GM12878 (cell line): ENCODE data around the gene LPCAT4. TPM values are rescaled to one million over a fixed set of nuclear protein-coding genes. Genes with fewer than 3 reads are reported as not detected.

Experiments used
- ATAC-seq: fragments of 200-7000 bp; cut with Tn5 transposase; 3 replicates; pipeline ENCODE4 v1.9.1; 2020; ENCODE audit warnings: mild to moderate bottlenecking, moderate library complexity
- BruUV-seq: library from RNA; stranded (reverse); fragments of 400-500 nt; replicated peaks from 2 replicates; lab custom pipeline; 2021; lab: Mats Ljungman, UMichigan
- CTCF ChIA-PET: fragments of 300-600 bp; sonication (Branson Sonifier 250); formaldehyde crosslinking; extraction: SDS; loops from one replicate; lab custom pipeline; 2021; ENCODE audit warnings: inconsistent platforms; lab: Yijun Ruan, JAX
- POLR2A ChIA-PET: fragments of 350-600 bp; formaldehyde crosslinking; extraction: SDS; loops from one replicate; lab custom pipeline; 2021; ENCODE audit warnings: inconsistent platforms; lab: Charles Lee
- RAD21 ChIA-PET: fragments of 300-600 bp; sonication (Branson Sonifier 250); formaldehyde crosslinking; loops from one replicate; lab custom pipeline; 2023; ENCODE audit warnings: antibody characterized with exemption; ENCODE audit not compliant: unreplicated experiment; lab: Charles Lee
- SMC1A ChIA-PET: fragments of 300-600 bp; sonication (Branson Sonifier 250); formaldehyde crosslinking; loops from one replicate; lab custom pipeline; 2023; ENCODE audit not compliant: unreplicated experiment, uncharacterized antibody; lab: Charles Lee
- DNase-seq: peaks from one replicate; pipeline ENCODE4 v3.0.0-alpha.2; 2011; ENCODE audit warnings: low read depth, low spot score
- FAIRE-seq: peaks from 3 replicates; lab custom pipeline; 2011; peaks lifted over from hg19 to GRCh38; lab: Jason Lieb, UNC
- H2AFZ ChIP-seq: 2 replicates; pipeline ENCODE4 v1.6.0; 2011; ENCODE audit warnings: low read depth, low read length, control low read depth; ENCODE audit not compliant: control insufficient read depth
- H3K27ac ChIP-seq: 2 replicates; pipeline ENCODE4 v1.5.1; 2011; ENCODE audit warnings: control low read depth; ENCODE audit not compliant: control insufficient read depth, insufficient read depth
- H3K27me3 ChIP-seq, 2 experiments: replicated peaks in 1 of 2; 2 replicates each; pipeline versions ENCODE4 v1.6.0 to v1.6.1; 2011; ENCODE audit warnings: low read length in 1 of 2; ENCODE audit not compliant: control insufficient read depth in 2 of 2, insufficient read depth in 2 of 2
- H3K36me3 ChIP-seq, 2 experiments: 2 replicates each; pipeline ENCODE4 v1.5.1; 2011; ENCODE audit warnings: low read length in 1 of 2; ENCODE audit not compliant: control insufficient read depth in 2 of 2, insufficient read depth in 2 of 2
- H3K4me1 ChIP-seq: 2 replicates; pipeline ENCODE4 v1.6.1; 2011; ENCODE audit warnings: mild to moderate bottlenecking, low read length, moderate library complexity, mixed read lengths; ENCODE audit not compliant: control insufficient read depth, insufficient read depth
- H3K4me2 ChIP-seq: 2 replicates; pipeline ENCODE4 v1.6.0; 2011; ENCODE audit warnings: control low read depth; ENCODE audit not compliant: control insufficient read depth, insufficient read depth
- H3K4me3 ChIP-seq: fragments of 200-600 bp; sonication (generic); 2 replicates; pipeline ENCODE4 v1.5.1; 2016
- H3K79me2 ChIP-seq: 2 replicates; pipeline ENCODE4 v1.6.0; 2011; ENCODE audit warnings: low read length; ENCODE audit not compliant: control insufficient read depth, insufficient read depth
- H3K9ac ChIP-seq: 2 replicates; pipeline ENCODE4 v1.8.0; 2011; ENCODE audit warnings: low read length, control low read depth, mixed read lengths; ENCODE audit not compliant: control insufficient read depth, insufficient read depth
- H3K9me3 ChIP-seq: replicated peaks from 3 replicates; pipeline ENCODE4 v1.5.1; 2011; ENCODE audit warnings: mild to moderate bottlenecking, low read length; ENCODE audit not compliant: control insufficient read depth, insufficient read depth
- H4K20me1 ChIP-seq: 2 replicates; pipeline ENCODE4 v1.6.0; 2011; ENCODE audit not compliant: control insufficient read depth, insufficient read depth
- CREM ChIP-seq: IDR thresholded peaks from 2 replicates; pipeline ENCODE4 v1.6.1; 2014; ENCODE audit warnings: antibody characterized with exemption, low read depth
- FOS ChIP-seq: IDR thresholded peaks from 3 replicates; pipeline ENCODE4 v1.6.1; 2011; ENCODE audit warnings: borderline replicate concordance; ENCODE audit not compliant: insufficient read length; ENCODE audit errors: extremely low read depth
- MLLT1 ChIP-seq: fragments of 450-650 bp; IDR thresholded peaks from 2 replicates; pipeline ENCODE4 v1.6.1; 2016; ENCODE audit warnings: mild to moderate bottlenecking
- RAD51 ChIP-seq: fragments of 450-650 bp; IDR thresholded peaks from 2 replicates; pipeline ENCODE4 v1.6.1; 2016; ENCODE audit warnings: moderate library complexity, mild to moderate bottlenecking, inconsistent platforms
- RCOR1 ChIP-seq: conservative IDR thresholded peaks from 2 replicates; pipeline ENCODE4 v1.6.1; 2012; ENCODE audit warnings: low read depth, low read length, improper control_type of control experiment
- WGBS: methylation state at CpG from one replicate; pipeline ENCODE4 v1.1.6; 2016; ENCODE audit warnings: low lambda C conversion rate; ENCODE audit not compliant: insufficient replicate concordance, insufficient coverage; ENCODE audit errors: missing lambda C conversion rate; 5-methylcytosine and 5-hydroxymethylcytosine counted together
- in situ Hi-C: fragments of 300-500 bp; cut with MboI; formaldehyde crosslinking; loops from 9 replicates; pipeline ENCODE4 v1.14.3; 2018; ENCODE audit warnings: mixed read lengths
- intact Hi-C: fragments of 100-400 bp; cut with micrococcal nuclease; formaldehyde crosslinking; loops from one replicate; pipeline ENCODE4 v1.14.2; 2022; ENCODE audit not compliant: unreplicated experiment
- polyA plus RNA-seq, 11 experiments: library from polyadenylated mRNA; depleted of rRNA in 4 of 11; unstranded in 6 of 11; stranded (reverse) in 5 of 11; fragments of >200 nt; fragmentation: Nextera tagmentation in 4 of 11; fragmentation: Illumina TruSeq in 1 of 11; extraction: Ambion mirVana in 4 of 11; extraction: Trizol in 1 of 11; gene quantifications; 1 replicate in 1 of 11; 2 replicates in 10 of 11; pipeline versions ENCODE4 v1.2.1 to v1.2.3, GENCODE V29; 2011 to 2016; ENCODE audit warnings: inconsistent platforms in 2 of 11, missing spikeins in 2 of 11, low read depth in 1 of 11
- total RNA-seq, 4 experiments: library from RNA; depleted of rRNA in 3 of 4; stranded (reverse); fragments of >200 nt in 3 of 4; fragmentation: Illumina TruSeq in 1 of 4; extraction: Trizol in 1 of 4; gene quantifications; 2 replicates each; pipeline versions ENCODE4 v1.2.1 to v1.2.3, GENCODE V29; 2013 to 2021

The LPCAT4 gene
- total and polyA plus RNA-seq, 10 of the 15 experiments (the other 5 are each of a cell fraction or from before 2014, with no cell fraction given): 14.4 to 57.2 (median 33.0) TPM

GRCh38 chr15:34338347-34338746 lies 28.6 kb downstream of the LPCAT4 start:
- in situ Hi-C loops (no loop called here), intact Hi-C loops (loop anchor here (5.0 kb wide), 1 partner anchor 96 kb away; no protein-coding TSS in a partner anchor)
- H3K4me3 ChIP-seq: peak overlapping the region; percentile 72; the same call in 1 of the 2 replicates
- no peak overlapping the region for H3K9ac ChIP-seq
- WGBS: 97% methylated on average over 15 of the region's 16 CpGs
- H3K27ac ChIP-seq: no peak overlapping the region
- TF ChIP-seq FOS (no peak), CREM (no peak), RAD51 (no peak), MLLT1 (peak; percentile 91; the same call in 1 of the 2 replicates), RCOR1 (no peak)
- H3K4me1 ChIP-seq: peaks cover 12% of the 10 kb centered on the region
- H4K20me1 ChIP-seq: no peaks in the 10 kb centered on the region
- H3K4me2 ChIP-seq: peak overlapping the region; percentile 76
- DNase-seq (no peak), ATAC-seq (no peak), FAIRE-seq (no peak)
- no peak overlapping the region for H2AFZ ChIP-seq
- H3K79me2 ChIP-seq: peaks cover 70% of the 10 kb centered on the region
- POLR2A ChIA-PET: interaction anchor here (0.9 to 4.4 kb wide), 7 partner anchors 10 to 97 kb away, joined by 3 to 37 read pairs (median 6); no protein-coding TSS in a partner anchor
- H3K9me3 ChIP-seq: no peaks in the 10 kb centered on the region
- CTCF ChIA-PET: interaction anchor here (0.6 to 4.5 kb wide), 7 partner anchors 10 to 250 kb away, joined by 3 to 26 read pairs (median 14); partner anchors contain the start of gene LPCAT4
- SMC1A ChIA-PET: interaction anchor here (1.2 to 7.9 kb wide), 6 partner anchors 12 to 96 kb away, joined by 3 to 89 read pairs (median 5); partner anchors contain the start of gene LPCAT4
- BruUV-seq: no TSS peak
- no peaks in the 10 kb centered on the region for H3K27me3 ChIP-seq
- H3K36me3 ChIP-seq: peaks cover 0 to 5% of the 10 kb centered on the region in 2 experiments; a peak in 1 of 4 replicates
- RAD21 ChIA-PET: interaction anchor here (1.0 to 5.1 kb wide), 5 partner anchors 11 to 250 kb away, joined by 3 to 57 read pairs (median 4); partner anchors contain the start of gene LPCAT4
